Tibial nerve (tissue), 3 donors: ENCODE data around the gene RIMS3.

ENCODE experiments used
- POLR2A ChIP-seq, 2 donors: fragments of 450-650 bp; IDR thresholded peaks; one replicate each; pipeline ENCODE4 v1.6.1; 2017; ENCODE audit warnings: antibody characterized with exemption in 2 of 2, mild to moderate bottlenecking in 2 of 2, moderate library complexity in 2 of 2
- TF ChIP-seq, protein P1 (sequence below), 5 experiments: fragments of 200-600 bp in 3 of 5; fragments of 450-650 bp in 2 of 5; sonication (generic) in 3 of 5; IDR thresholded peaks; one replicate each; pipeline ENCODE4 v1.5.1; 2016 to 2019; ENCODE audit warnings: antibody characterized with exemption in 5 of 5, mild to moderate bottlenecking in 3 of 5, moderate library complexity in 2 of 5

DNA sequence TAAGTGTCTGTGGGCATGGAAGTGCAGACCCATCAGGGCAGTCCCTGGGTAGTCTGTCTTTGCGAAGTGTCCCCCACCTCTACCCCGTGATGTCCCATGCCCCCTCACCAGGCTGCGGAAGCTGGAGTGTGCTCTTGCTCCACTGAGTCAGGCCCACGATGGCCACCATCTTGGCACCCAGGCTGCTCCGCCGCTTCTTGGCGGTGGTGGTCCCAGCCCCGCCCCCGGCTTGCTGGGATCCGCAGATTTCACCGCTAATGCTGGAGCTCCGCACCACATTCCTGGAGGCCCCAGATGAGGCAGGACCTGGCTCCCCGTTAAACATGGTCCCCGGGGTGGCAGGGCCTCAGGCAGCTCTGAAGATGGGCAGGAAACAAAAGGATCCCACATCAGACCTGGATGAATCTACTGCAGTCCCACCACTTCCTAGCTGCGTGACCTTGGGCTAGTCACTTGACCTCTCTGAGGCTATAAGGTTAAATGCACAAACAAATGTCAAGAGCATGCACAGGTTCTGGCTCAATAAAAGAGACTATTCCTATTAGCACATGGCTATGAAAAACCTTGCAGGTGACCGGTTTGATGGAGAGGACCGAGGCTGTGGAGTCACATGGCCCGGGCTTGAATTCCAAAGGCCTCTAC, 23.8 kb downstream of the RIMS3 start:
- TF ChIP-seq, protein P1, sequence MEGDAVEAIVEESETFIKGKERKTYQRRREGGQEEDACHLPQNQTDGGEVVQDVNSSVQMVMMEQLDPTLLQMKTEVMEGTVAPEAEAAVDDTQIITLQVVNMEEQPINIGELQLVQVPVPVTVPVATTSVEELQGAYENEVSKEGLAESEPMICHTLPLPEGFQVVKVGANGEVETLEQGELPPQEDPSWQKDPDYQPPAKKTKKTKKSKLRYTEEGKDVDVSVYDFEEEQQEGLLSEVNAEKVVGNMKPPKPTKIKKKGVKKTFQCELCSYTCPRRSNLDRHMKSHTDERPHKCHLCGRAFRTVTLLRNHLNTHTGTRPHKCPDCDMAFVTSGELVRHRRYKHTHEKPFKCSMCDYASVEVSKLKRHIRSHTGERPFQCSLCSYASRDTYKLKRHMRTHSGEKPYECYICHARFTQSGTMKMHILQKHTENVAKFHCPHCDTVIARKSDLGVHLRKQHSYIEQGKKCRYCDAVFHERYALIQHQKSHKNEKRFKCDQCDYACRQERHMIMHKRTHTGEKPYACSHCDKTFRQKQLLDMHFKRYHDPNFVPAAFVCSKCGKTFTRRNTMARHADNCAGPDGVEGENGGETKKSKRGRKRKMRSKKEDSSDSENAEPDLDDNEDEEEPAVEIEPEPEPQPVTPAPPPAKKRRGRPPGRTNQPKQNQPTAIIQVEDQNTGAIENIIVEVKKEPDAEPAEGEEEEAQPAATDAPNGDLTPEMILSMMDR (IDR thresholded peaks at IDR 0.05), result no peak
- no peak for TF ChIP-seq POLR2A (IDR thresholded peaks at IDR 0.05)
